ENCODE results near the gene ORAI3.

The ORAI3 gene

DNA sequence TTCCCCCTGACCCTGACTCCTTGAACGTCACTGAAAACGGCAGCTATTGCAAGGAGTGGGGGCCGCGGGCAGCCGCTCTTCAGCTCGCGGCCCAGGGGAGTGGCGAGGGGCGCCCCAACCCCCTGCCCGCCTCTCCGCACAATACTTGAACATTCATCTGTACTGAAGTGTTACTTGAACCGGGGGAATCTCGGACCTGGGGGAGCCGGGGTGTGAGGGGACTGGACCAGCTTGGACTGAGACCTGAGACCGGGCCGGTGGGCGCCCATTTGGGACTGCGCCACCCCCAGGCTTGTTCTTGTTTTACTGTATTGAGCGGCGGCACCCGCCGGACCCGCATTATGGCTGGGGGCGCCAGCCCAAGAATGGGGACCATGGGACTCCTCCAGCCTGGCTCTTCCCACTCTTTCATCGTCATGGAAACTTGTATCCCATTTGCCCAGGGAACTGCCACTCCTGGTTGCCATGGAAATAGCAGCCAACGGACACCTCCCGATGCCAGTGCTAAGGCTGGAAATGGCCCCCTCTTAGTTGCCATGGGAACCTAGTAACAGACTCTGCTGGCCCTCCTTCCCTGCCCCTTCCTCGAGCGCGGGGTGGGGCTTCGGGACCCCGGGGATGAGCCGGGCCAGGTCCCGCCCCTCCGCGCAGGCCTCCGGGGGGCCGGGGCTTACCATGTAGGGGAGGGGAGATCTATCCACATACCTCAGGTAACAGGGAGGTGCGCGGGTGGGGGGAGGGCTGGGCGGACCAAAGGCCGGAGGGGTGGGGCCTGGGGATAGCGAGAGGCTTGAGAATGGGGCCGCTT lies 805 bp upstream of the ORAI3 start:
- peak; percentile 93 for DNase-seq

DNA sequence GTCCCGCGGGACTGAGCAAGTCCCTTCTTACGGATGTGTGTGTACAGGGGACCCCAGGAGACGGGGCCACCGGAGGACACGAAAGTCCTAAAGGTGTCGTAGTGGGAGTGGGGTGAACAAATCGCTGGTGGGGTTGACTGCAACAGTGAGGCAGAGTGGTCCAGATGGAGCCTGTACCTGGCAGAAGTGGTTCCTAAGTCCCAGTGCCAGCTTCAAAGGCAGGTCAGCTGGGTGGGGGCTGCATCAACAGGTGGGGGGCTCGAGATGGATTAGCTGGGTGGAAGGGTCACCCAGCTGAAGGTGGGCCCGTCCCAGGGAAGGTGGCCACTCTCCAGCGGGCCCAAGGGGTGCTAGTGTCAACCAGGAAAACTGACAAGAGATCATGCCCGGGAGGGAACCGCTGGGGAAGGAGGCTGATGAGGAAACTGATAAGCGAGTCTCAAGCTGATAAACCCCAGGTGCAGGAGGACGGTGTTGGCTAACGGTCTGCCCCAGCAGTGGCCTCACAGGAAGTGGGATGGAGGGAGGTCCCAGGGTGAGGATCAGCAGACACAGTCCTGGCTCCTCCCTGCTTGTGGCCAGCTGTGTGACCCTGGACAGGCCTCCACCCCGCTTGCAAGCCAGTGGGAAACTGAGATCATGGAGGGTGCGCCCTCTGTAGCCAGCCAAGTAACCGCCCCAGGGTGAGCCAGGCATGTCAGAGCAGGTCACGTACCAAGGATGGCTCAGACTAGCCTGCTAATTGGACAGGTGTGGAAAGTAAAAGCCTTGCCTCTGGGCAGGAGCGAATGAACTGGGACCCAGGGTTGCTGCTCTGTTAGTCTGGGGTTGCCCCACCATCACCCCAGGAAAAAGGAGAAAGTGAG lies 1.0 kb downstream of the ORAI3 start:
- peak; percentile 70 for DNase-seq

DNA sequence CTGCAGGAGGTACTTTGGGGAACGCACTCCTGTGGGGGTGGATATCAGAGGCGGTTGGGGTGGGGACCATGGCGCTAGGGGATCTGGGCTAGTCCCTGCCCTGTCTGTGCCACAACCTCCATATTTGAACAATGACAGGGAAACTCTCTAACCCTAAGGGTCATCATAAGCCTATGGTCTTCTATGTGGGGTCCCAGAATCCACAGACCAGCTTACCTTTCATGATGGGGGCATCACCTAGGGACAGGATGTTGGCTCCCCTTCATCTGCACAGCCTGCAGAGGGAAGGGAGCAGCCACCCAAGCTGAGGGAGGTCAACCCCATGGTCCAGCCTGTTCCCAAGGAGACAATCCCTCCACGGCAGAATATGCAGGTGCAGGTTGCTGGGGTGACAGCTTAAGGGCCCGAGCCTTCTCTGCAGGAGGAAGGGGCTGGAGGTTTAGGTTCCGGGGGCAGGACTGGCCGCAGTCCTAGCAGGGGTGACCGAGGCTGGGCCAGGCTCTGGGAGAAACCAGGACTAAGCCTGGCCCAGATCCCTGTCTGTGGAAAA lies 1.7 kb downstream of the ORAI3 start:
- no peak for DNase-seq

DNA sequence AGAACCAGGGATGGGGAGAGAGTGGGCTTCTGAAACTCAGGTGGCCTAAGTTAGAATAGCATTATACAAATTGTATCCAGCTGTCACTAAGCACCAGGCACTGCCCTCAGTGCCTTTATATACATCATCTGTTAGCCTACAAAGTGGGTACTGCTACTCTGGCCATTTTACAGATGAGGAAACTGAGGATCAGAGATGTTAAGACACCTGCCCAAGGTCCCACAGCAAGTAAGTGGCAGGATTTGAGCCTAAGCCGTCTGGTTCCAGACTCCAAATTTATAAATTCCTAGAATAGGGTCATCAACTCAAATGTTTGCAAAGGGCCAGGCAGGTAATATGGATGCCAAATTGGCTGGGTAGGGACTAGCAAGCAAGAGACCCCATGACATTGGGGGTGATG lies 2.3 kb downstream of the ORAI3 start:
- DNase-seq: no peak

DNA sequence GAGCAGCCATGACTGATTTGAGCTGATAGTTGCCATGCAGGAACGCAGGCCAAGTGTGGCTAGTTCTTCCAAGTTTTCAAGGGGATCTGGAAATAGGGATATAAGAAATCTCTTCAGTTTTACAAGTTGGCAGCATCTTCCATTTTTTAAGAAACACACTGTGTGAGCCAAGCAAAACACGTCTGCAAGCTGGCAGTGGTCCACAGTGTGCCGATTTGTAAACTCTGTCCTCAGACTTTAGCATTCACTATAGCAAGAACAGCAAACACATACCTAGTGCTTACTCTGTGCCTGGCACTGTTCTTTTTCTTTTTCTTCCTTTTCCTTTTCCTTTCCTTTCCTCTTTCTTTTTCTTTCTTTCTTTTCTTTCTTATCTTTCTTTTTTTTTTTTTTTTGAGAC lies 2.9 kb downstream of the ORAI3 start:
- no peak for DNase-seq

DNA sequence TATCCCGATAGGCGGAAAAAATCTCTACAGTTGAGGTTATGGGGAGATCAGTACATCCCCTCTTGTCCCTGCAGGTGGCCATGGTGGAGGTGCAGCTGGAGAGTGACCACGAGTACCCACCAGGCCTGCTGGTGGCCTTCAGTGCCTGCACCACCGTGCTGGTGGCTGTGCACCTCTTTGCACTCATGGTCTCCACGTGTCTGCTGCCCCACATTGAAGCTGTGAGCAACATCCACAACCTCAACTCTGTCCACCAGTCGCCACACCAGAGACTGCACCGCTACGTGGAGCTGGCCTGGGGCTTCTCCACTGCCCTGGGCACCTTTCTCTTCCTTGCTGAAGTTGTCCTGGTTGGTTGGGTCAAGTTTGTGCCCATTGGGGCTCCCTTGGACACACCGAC lies 4.2 kb downstream of the ORAI3 start:
- no peak for DNase-seq

DNA sequence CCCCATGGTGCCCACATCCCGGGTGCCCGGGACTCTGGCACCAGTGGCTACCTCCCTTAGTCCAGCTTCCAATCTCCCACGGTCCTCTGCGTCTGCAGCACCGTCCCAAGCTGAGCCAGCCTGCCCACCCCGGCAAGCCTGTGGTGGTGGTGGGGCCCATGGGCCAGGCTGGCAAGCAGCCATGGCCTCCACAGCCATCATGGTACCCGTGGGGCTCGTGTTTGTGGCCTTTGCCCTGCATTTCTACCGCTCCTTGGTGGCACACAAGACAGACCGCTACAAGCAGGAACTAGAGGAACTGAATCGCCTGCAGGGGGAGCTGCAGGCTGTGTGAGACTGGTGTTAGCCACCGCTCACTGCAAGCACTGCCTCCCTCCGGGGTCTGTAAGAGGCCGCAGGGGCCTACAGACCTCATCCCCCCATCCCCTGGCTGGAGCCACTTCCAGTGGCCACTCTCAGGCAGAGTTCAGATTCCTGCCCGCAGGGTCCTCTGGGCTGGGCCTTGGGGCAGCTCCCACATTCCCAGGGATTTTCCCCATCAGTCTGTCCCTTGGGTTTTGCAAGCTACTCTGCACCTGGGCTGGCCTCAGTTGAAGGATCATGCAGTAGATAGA lies 4.8 kb downstream of the ORAI3 start:
- peak; percentile 74 for DNase-seq

DNA sequence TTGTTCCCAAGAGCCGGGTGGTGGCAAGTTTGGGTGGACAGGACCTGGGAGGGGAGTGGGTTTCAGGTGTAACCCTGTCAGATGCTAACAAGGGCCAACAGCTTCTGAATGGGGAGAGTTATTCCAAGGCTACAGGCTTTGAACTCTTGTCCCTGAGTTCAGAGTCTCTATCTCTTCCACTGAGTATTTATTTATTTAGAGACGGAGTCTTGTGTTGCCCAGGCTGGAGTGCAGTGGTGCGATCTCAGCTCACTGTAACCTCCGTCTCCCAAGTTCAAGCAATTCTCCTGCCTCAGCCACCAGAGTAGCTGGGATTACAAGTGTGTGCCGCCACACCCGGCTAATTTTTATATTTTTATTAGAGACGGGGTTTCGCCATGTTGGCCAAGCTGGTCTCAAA lies 6.1 kb downstream of the ORAI3 start:
- DNase-seq: no peak

DNA sequence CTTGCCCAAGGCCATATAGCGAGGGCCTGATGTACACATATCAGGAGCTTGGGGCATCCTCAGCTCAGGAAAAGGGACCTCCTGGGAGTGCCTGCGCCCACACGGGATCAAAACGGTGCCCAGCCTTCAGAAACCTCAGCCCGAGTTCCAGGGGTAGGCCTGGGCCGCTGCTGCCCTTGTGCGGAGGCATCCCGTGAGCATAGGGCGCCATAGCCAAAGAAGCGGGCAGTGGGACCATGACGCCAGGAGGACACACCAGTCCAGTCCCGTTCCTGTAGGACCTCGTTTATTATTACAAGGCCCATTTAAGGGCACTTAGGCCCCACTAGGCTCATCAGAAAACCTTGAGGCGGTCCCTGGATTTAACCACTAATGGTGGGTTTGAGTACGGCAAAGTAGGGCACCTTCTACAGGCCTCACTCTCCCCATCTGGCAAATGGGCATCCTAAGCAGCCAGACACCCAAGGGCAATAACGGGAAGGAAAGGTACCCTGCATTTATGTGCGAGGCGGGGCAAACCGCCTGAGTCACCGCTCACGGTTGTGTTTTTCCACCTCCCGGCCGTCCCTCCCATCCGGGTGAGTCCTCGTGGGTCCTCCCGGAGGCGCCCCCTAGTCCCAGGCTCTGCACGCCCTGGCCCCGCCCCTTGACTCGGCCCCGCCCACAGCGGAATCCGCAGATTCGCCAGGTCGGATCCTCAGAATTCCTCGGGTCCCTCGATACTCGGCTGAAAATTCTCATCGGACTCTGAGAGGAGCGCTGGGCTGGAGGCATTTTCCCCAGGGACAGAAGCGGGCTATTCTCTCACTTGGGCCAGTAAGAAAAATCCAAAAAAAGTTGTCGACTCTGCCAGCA lies 8.0 kb downstream of the ORAI3 start:
- peak; percentile 90 for DNase-seq

DNA sequence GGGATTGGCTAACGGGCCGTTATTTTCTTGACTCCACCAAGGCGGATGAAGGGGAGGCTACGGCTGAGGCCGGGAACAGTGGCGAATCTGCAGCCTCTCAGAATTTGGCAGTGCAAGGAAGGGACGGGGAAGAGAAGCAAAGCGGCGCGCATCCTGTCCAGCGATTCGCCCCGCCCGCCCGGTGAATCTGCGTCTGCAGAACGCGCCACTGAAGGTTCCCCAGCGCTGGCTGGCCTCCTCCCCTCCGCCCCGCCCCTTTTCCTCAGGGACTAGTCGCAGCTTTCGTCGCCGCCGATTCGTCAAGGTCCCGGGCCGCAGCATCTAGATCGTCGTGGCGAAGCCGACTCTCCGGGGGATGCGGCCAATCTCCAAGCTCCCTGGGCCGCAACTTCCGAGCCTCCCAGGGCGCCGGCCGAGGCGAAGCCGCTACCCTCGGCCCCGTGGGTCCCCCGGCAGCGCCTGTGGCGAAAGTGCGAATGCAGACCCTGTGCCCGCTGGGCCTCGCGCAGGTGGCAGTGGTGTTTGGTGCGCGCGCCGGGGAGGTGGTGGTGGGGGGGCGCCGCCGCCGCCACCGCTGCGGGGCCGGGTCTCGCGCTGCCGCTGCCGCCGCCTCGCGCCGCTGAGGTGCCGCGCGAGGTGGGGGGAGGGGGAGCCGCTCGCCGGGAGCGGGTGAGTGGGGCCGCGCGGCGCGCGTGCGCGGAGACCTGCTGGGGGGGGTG lies 8.7 kb downstream of the ORAI3 start, which contains the start of gene SETD1A:
Gene SETD1A, plus strand, starts transcription at position 299 of the 719 bp plus-strand sequence. CDS start 978 bp downstream, outside the sequence.
- DNase-seq: peak; percentile 97

DNA sequence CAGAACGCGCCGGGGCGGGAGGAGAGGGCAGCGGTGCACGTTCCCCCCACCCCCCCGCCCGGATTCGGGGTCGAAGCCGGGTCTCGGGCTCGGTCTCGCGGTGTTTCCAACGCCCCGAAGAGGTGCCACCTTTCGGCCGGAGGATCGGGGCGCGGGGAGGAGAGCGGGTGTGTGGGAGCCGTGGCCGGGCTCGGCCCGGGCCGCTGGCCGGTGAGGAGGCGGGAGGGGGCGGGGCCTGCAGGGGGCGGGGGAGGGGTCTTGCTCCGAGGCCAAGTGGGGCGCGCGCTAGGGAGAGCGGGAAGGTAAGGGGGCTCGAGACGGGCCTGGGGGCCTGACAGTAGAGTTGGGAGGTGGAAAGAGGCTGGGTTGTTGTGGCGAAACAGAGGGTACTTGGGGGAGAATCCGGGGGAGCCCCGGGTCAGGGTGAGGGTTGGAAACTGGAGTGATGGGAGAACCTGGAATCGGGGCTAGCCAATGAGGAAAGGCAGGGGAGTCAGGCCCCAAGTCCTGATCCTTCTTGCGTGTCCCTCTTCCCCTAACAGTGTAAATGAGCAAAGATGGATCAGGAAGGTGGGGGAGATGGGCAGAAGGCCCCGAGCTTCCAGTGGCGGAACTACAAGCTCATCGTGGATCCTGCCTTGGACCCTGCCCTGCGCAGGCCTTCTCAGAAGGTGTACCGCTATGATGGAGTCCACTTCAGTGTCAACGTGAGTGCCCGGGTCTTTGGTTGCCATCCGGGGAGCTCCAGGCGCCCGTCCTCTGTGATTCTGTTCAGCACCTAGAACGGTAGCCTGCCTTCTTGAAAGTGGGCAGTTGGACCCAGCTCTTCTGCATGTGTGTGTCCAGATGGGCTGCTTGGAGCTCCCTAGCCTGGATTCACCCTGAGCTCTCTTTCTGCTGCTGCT lies 9.6 kb downstream of the ORAI3 start:
- no peak for DNase-seq

DNA sequence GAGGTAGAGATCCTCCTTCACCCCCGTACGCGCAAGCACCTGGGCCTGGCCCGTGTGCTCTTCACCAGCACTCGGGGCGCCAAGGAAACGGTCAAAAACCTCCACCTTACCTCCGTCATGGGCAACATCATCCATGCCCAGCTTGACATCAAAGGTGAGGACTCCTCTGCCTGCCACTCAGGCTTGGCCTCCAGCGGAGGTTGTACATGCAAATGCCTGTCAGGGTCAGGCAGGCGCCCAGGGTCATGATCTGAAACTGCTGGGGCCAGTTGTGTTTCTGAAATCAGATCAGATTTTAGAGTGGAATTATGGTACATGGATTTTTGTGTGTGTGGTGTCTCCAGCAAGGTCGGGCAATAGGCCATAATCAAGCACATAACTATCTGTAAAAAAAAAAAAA lies 12.5 kb downstream of the ORAI3 start:
- no peak for DNase-seq

DNA sequence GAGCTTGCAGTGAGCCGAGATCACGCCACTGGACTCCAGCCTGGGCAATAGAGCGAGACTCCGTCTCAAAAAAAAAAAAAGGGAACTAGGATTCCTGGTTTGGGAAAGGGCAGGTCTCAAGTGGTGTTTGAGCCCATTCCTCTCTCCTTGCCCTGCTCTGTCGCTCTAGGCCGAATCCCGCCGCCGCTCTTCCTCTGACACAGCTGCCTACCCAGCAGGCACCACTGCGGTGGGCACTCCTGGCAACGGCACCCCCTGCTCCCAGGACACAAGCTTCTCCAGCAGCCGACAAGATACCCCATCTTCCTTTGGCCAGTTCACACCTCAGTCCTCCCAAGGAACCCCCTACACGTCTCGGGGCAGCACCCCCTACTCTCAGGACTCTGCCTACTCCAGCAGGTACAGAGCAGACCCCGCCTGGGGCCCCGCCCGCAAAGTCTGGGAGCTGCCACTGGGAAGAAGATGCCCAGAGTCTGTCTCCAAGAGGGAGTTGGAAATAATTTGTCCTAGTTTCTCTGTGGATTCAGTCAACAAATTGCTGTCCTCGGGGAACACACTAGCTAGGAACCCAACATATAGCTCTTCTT lies 15.2 kb downstream of the ORAI3 start:
- DNase-seq: no peak

DNA sequence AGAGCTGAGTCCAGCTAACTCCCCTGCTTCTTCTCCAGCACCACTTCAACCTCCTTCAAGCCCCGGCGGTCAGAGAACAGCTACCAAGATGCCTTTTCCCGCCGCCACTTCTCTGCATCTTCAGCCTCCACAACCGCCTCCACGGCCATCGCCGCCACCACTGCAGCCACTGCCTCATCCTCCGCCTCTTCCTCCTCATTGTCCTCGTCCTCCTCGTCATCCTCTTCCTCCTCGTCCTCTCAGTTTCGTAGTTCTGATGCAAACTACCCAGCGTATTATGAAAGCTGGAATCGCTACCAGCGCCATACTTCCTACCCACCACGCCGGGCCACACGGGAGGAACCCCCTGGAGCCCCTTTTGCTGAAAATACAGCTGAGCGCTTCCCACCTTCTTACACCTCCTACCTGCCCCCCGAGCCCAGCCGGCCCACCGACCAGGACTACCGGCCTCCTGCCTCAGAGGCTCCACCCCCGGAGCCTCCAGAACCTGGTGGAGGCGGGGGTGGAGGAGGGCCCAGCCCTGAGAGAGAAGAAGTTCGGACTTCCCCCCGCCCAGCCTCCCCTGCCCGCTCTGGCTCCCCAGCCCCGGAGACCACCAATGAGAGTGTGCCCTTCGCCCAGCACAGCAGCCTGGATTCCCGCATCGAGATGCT lies 15.8 kb downstream of the ORAI3 start:
- DNase-seq: no peak

DNA sequence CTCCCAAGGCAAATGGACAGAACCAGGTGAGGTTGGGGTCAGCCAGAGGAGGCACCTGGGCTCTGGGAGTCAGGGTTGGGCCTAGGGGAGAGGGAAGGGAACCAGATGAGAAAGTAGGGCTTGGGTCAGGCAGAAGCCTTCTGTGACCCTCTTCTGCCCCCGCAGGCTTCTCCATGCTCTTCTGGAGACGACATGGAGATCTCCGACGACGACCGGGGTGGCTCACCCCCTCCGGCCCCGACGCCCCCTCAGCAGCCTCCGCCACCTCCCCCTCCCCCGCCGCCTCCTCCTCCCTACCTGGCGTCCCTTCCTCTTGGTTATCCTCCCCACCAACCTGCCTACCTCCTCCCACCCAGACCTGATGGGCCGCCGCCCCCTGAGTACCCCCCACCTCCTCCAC lies 16.6 kb downstream of the ORAI3 start:
- DNase-seq: no peak

DNA sequence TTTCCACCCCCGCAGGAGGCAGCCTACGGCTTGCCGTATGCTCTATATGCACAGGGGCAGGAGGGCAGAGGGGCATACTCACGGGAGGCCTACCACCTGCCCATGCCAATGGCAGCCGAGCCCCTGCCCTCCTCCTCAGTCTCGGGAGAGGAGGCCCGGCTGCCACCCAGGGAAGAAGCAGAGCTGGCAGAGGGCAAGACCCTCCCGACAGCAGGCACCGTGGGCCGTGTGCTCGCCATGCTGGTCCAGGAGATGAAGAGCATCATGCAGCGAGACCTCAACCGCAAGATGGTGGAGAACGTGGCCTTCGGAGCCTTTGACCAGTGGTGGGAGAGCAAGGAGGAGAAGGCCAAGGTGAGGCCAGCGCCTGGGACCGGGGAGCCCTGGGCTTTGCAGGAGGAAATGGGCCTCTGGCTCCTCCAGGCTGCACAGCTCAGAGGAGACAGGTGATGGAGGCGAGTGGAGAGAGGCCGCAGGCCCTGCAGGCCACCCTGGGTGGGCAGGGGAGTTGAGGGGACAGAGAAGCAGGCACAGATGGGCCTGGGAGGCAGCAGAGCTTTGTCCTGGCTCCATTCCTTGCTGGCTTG lies 17.3 kb downstream of the ORAI3 start:
- DNase-seq: no peak

DNA sequence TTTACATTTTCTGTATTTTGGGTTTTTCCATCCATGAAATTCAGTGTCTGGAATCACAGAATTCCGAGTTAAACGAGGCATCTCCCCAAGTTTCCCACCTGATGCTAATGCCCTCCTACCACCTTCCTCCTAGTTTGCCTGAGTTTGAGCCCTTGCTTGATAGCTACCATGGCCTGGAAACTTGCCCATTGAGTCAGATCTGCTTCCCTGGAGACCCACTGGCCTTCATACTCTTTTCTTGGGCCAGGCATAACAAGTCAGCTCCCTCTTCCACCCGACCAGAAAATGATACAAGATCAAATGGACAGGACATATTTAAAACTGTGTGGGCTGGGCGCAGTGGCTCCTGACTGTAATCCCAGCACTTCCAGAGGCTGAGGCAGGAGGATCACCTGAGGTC lies 18.9 kb downstream of the ORAI3 start:
- no peak for DNase-seq

DNA sequence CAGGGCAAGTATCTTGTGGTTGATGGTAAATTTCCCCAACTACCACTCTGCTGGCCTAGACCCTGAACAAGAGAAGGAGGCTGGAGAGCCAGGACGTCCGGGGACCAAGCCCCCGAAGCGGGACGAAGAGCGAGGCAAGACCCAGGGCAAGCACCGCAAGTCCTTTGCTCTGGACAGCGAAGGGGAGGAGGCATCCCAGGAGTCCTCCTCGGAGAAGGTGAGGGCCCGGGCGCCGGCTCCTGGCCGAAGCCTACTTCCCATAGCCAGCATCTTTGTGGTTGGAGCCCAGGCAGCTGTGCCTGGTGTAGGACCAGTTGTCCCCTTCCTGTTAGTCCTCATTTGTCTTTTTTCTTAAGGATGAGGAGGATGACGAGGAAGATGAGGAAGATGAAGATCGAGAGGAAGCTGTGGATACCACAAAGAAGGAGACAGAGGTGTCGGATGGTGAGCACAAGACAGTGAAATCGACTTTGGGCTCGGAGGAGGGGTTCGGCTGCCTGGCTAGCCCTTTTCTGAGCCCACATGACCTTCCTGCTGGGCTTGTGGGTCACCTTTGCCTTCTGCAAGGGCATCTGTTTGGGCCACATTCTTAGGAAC lies 20.5 kb downstream of the ORAI3 start:
- DNase-seq: no peak

DNA sequence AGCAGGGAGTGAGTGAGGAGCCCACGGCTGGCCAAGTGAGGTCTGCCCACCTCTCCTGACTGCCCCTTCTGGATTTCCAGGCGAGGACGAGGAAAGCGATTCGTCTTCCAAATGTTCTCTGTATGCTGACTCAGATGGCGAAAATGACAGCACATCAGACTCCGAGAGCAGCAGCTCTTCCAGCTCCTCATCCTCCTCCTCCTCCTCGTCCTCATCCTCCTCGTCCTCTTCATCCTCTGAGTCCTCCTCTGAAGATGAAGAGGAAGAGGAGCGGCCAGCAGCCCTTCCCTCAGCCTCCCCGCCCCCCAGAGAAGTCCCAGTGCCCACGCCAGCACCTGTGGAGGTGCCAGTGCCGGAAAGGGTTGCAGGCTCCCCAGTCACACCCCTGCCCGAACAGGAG lies 22.4 kb downstream of the ORAI3 start:
- no peak for DNase-seq
